Measurements from ENCODE around the gene TMEM250. TPM values are rescaled to one million over a fixed set of nuclear protein-coding genes. Genes with fewer than 3 reads are reported as not detected.

TMEM250 gene
- total and polyA plus RNA-seq, 2 donors from 2014 or later: 22.2 to 33.1 TPM

- Histone ChIP-seq H3K9ac (ENCODE audit: low read length in 3 of 3) (no peak overlapping the region), H3K27me3 (ENCODE audit: control insufficient read depth, insufficient read depth, low read length) (peaks cover 3% of the 10 kb centered on the region), H3K4me1 (ENCODE audit: control insufficient read depth in 2 of 3, insufficient read depth in 2 of 3, low read depth in 1 of 3, low read length in 3 of 3) (no peaks in the 10 kb centered on the region), H3K27ac (ENCODE audit: low read depth in 2 of 2, low read length in 2 of 2) (no peak overlapping the region), H3K9me3 (ENCODE audit: control insufficient read depth in 2 of 3, insufficient read depth in 1 of 3, low read length in 3 of 3) (no peaks in the 10 kb centered on the region), H3K4me3 (ENCODE audit: low read length in 3 of 3) (no peak overlapping the region), H3K36me3 (ENCODE audit: control insufficient read depth in 2 of 3, insufficient read depth in 3 of 3, low read length in 3 of 3) (no peaks in the 10 kb centered on the region)
- DNase-seq: no peak
- intact Hi-C loops (cut with DNase I): no loop called here
- no peak for TF ChIP-seq CTCF (IDR thresholded peaks at IDR 0.05; ENCODE audit: borderline replicate concordance, extremely low read depth, insufficient read depth)
- no peak for FAIRE-seq
These were observed 30.7 kb upstream of the TMEM250 start for GRCh38 chr9:136149337-136149736.

- TF ChIP-seq CTCF (IDR thresholded peaks at IDR 0.05; ENCODE audit: borderline replicate concordance, extremely low read depth, insufficient read depth): no peak
- Histone ChIP-seq H3K9ac (ENCODE audit: low read length in 3 of 3) (no peak overlapping the region), H3K27me3 (ENCODE audit: control insufficient read depth, insufficient read depth, low read length) (peaks cover 3% of the 10 kb centered on the region), H3K4me1 (ENCODE audit: control insufficient read depth in 2 of 3, insufficient read depth in 2 of 3, low read depth in 1 of 3, low read length in 3 of 3) (no peaks in the 10 kb centered on the region), H3K27ac (ENCODE audit: low read depth in 2 of 2, low read length in 2 of 2) (no peak overlapping the region), H3K9me3 (ENCODE audit: control insufficient read depth in 2 of 3, insufficient read depth in 1 of 3, low read length in 3 of 3) (no peaks in the 10 kb centered on the region), H3K4me3 (ENCODE audit: low read length in 3 of 3) (no peak overlapping the region), H3K36me3 (ENCODE audit: control insufficient read depth in 2 of 3, insufficient read depth in 3 of 3, low read length in 3 of 3) (no peaks in the 10 kb centered on the region)
- intact Hi-C loops (cut with DNase I): no loop called here
- FAIRE-seq (no peak), DNase-seq (no peak)
These were observed 30.1 kb upstream of the TMEM250 start for GRCh38 chr9:136148766-136149165.

GRCh38 chr9:136147890-136148714 lies 29.4 kb upstream of the TMEM250 start:
- Histone ChIP-seq H3K36me3 (ENCODE audit: control insufficient read depth in 2 of 3, insufficient read depth in 3 of 3, low read length in 3 of 3) (no peaks in the 10 kb centered on the region), H3K4me1 (ENCODE audit: control insufficient read depth in 2 of 3, insufficient read depth in 2 of 3, low read depth in 1 of 3, low read length in 3 of 3) (no peaks in the 10 kb centered on the region), H3K27me3 (ENCODE audit: control insufficient read depth, insufficient read depth, low read length) (peaks cover 3% of the 10 kb centered on the region), H3K4me3 (ENCODE audit: low read length in 3 of 3) (no peak overlapping the region), H3K27ac (ENCODE audit: low read depth in 2 of 2, low read length in 2 of 2) (no peak overlapping the region), H3K9ac (ENCODE audit: low read length in 3 of 3) (no peak overlapping the region), H3K9me3 (ENCODE audit: control insufficient read depth in 2 of 3, insufficient read depth in 1 of 3, low read length in 3 of 3) (no peaks in the 10 kb centered on the region)
- DNase-seq (peak in 4 of 5 donors; percentile 74 to 83 (median 78)), FAIRE-seq (no peak)
- TF ChIP-seq CTCF (IDR thresholded peaks at IDR 0.05; ENCODE audit: borderline replicate concordance, extremely low read depth, insufficient read depth): no peak
- intact Hi-C loops (cut with DNase I): no loop called here
